C1 segment of cervical spinal cord (tissue), 14 donors: Measurements from ENCODE around the gene PRAC1.

Experiments
- DNase-seq, 14 donors: peaks; one replicate each; lab custom pipeline; 2025; lab: John Stamatoyannopoulos, UW

PRAC1 gene

DNA sequence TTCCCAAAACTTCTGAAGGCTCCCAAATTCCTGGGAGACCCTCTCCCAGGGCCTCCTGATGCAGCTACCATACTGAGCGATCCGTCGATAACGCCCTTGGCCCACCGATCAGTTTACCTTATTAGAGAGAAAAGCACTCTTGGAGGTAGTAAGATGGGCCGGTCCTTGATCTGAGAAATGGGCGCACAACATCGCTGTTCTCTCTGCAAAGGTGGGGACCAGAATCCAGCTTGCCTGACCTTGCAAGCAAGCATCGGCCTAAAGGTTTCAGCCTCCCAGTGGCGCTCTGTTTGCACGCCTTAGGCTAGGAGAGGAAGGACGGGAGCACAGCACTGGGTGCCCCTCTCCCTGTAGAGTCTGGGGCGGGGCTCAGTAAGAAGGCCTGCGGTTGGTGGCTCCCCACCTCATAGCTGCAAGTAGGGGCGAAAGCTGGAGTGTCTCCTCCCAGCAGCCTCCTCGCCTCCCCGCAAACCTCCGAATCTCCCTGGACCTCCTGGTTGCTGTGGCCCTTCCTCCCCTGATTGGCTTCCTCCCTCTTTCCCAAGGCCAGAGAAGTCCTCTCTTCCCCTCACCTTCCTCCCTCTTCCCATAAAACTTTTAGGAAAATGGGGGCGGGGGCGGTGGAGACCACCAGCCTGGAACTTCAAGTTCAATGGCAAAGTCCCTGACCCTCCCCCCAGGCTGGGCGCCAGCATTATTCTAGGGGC, at the start of gene PRAC1:
Gene PRAC1 (minus strand): TSS at position 318 of the 707 bp plus-strand sequence. CDS start 126 bp downstream, at position 192.
- no peak for DNase-seq

GRCh38 chr17:48770954-48771353, 48.6 kb upstream of the PRAC1 start:
- no peak for DNase-seq

GRCh38 chr17:48769009-48769675, 46.8 kb upstream of the PRAC1 start:
- DNase-seq, result peak in 1 of 14 donors; percentile 3

DNA sequence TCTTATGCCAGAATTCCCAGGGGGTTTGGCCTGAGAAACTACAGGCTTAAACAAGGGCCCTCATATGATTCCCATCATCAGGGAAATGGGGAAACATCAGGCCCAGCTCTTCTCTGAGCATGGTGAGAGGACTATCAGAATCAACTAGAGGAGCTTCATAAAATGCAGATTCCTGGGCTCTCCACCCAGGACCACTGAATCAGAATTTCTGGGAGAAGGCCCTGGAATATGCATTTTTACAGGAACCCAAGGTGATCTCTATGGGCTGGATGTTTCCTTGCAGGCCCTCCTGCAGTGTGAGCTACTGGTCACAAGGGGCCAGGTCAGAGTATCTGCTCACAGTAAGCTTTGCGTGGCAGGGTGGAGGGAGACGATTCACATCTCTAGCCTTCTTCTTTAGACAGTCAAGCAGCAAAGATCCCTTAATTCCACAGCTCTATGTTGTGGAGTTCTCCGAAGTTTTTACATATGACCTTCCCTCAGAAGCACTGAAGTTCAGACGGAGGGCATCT, 45.0 kb upstream of the PRAC1 start:
- no peak for DNase-seq

DNA sequence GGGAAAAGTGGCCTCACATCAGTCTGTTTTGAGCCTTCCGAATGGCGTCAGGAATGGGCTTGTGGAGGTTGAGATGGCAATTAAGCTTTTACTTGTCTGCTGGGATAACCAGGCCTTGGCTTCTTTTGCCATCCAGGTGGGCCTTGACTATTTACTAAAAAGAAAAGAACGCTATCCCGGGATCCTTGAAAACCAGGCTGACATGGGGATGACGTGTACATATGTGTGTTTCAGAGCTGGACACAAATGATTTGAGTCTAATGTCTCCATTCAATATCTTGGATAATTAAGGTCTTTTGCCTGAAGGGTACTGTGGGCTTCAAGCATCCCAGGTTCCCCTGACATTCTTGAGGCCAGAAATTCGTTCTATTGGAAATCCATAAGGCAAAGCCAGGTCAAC, 38.8 kb upstream of the PRAC1 start:
- no peak for DNase-seq

GRCh38 chr17:48760411-48760810, 38.1 kb upstream of the PRAC1 start:
- no peak for DNase-seq

- no peak for DNase-seq
Observed at GRCh38 chr17:48759288-48759687, 37.0 kb upstream of the PRAC1 start.

DNA sequence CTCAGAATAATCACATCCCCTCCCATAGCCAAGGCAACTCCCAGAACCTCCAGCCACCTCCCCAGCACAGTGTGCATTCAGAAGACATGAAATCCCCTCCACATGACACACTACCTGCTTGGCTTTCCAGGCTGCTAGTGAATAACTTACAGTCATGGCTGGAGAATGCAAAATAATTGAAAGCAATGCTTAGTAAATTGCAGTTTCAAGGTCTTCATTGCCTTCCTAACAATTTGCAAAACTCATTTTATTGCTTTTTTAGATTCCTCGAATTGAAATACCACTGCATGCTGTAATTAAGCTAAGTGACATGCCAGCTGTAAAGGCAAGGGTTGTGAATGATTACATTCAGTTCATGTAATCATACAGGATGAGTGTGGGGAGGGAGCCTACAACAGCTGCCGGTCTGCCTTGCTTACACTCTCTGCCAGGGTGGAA, 35.2 kb upstream of the PRAC1 start:
- no peak for DNase-seq

DNA sequence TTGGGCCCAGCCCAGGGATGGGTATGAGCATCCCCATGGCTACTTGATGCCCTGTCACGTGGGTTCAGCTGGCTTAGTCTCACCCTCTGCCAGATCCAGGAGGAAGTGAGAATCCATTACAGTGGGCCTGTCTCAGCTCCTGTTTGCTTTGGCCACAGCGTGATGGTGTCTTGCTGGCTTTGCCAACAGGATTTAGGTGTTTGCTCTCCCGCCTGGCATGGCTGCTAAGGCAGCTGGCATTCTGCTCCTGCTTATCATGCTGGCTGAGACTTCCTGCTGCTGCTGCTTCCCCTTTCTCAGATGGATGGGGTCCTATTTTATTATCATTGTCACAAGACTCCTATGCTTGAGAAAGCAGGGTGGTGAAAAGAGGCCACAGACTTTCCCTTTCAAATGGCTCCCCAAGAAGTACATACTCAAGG, 34.5 kb upstream of the PRAC1 start:
- no peak for DNase-seq

GRCh38 chr17:48755356-48755755, 33.0 kb upstream of the PRAC1 start:
- no peak for DNase-seq

GRCh38 chr17:48754500-48755261, 32.4 kb upstream of the PRAC1 start:
- no peak for DNase-seq

GRCh38 chr17:48753794-48754499, 31.6 kb upstream of the PRAC1 start:
- no peak for DNase-seq

- DNase-seq, result no peak
Observed at GRCh38 chr17:48752399-48753288, 30.3 kb upstream of the PRAC1 start.

GRCh38 chr17:48751733-48752398, 29.5 kb upstream of the PRAC1 start:
- DNase-seq, result no peak

DNA sequence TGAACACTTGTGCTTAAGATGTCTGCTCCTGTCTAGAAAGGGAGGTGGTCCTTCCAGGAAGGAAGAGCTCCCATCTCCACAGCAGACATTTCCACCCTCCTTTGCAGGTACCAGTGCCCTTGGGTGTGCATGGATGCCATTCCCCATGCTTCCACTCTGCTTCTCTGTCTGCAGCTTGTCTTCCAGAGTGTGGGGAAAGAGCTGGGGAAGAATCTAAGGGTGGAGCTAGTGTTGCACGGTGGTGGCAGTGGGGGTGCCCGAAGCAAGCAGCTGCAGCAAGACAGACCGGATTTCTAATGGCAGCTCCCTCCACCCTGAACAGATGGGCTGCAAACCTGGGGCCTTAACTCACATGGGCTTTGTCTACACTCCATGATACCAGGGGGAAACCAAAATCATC, 28.9 kb upstream of the PRAC1 start:
- DNase-seq, result no peak

GRCh38 chr17:48749621-48750553, 27.6 kb upstream of the PRAC1 start:
- no peak for DNase-seq

GRCh38 chr17:48748718-48749566, 26.6 kb upstream of the PRAC1 start:
- no peak for DNase-seq
